Stimulated activated CD4-positive, alpha-beta T cell treated with anti-CD3 and anti-CD28 coated beads, Interleukin-15, amount 100 ng/mL, for 24 hours (primary cell): ENCODE measurements around the gene SRXN1.
A peak's percentile ranks its signal among the peaks of the same experiment; 100 is the strongest.

ENCODE experiments used
- DNase-seq: peaks from one replicate; pipeline ENCODE4 v3.0.0-alpha.2; 2020

Gene SRXN1

DNA sequence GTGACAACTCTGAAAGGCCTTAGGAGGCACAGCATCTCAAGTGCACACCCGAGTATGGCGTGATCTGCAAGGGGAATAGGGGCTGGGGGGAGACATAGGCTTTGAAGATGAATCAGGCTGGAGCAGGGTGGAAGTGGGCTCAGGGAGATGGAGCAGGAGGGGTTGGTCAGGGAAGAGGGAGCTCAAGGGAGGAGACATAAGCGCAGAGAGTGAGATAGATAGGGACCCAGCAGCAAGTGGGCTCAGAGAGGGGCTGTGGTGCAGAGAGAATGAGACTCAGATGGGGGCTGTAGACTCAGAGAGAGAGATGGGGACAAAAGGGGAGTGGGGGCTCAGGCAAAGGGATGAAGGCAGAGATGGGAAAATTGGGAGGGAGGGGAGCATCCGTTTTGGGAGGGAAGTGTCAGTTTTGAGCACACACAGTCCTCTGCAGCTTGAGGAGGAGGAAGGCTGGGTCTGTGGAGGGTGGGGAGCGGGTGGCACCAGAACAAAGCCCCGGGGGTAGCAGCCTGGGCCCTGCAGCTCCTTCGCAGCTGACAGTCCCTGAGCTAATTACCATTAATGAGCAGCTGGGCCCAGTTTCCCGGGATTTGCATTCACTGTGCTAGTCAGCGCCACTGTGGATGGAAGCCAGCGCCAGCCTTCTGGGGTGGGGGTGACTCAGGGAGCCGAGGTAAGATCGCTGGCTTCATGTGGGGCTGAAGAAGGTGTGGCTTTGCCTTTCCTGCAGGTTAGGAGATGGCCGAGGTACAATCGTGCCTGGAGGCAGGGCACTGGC is 18.7 kb downstream of the SRXN1 start:
- DNase-seq: no peak

DNA sequence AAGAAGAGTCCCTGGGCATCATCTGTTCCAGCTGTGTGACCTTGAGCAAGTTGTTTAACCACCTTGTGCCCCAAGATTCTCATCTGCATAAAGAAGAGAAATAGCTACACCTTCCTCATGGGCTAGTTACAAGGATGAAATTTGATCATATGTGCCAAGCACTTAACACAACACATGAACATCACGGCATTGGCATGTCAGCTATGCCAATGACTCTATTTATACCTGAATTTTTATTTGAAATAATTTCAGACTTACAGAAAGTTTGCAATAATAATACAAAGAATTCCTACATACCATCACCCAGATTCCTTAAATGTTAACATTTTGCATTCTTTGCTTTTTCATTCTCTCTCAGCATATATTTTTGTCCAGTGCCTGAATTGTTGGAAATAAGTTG is 21.9 kb downstream of the SRXN1 start:
- DNase-seq: no peak

- DNase-seq: no peak
These were observed 26.4 kb downstream of the SRXN1 start for GRCh38 chr20:626579-626978.

GRCh38 chr20:625360-625932 is 27.6 kb downstream of the SRXN1 start:
- DNase-seq: no peak

DNA sequence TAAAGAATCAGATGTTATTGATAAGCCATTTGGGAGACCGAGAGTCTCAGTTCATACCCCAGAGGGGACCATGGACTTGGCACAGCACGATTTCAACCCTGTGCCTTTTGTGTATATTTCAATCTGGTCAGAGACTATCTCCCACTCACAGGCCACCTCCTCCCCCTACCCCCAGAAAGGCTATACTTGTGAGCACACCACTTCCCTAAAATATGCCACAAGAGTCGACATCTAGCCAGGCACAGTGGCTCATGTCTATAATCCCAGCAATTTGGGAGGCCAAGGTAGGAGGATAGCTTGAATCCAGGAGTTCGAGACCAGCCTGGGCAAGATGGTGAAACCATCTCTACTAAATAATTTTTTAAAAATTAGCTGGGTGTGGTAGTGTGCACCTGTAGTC is 29.3 kb downstream of the SRXN1 start:
- no peak for DNase-seq

- DNase-seq: no peak
These were observed 30.0 kb downstream of the SRXN1 start for GRCh38 chr20:623021-623420.

- no peak for DNase-seq
These were observed 30.8 kb downstream of the SRXN1 start for GRCh38 chr20:622161-622560.

- DNase-seq: no peak
These were observed 31.8 kb downstream of the SRXN1 start for GRCh38 chr20:621125-621756.

GRCh38 chr20:620246-620645 is 32.8 kb downstream of the SRXN1 start:
- DNase-seq: no peak

DNA sequence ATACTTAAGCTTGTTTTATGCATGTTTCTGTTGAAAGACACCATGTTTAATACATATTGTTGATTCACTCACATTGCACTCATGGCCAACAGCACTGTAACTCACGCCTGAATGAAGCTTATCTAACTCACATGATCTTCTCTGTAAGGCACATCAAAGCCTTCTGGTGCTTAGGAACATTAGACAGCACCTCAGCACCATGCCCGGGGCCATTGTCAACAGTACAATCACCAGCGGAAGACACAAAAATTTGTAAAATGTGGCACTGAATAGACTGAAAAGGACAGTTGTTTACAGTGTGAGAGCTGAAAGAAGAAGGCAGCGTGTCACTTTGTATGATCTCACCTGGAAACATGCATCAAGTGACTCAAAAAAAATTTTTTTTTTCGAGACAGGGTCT is 34.0 kb downstream of the SRXN1 start:
- DNase-seq: no peak

- no peak for DNase-seq
These were observed 34.9 kb downstream of the SRXN1 start for GRCh38 chr20:617934-618690.

GRCh38 chr20:615514-615913 is 37.5 kb downstream of the SRXN1 start:
- DNase-seq: no peak

DNA sequence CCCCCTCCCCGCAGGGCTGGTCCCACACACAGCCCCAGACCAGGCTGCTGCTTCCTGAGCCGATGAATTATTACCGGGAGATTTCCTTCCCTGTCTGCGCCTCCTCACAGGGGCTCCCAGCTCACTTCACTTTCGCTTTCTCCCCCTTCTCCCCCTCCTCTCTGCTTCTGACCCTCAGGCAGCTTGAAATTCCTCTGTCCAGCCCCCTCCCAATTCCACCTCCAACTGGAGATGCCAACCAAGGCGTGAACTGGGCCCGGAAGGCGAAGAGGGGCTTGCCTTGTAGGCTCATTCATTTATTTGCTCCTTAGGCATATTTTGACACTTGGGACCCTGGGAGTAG is 41.2 kb downstream of the SRXN1 start:
- no peak for DNase-seq

DNA sequence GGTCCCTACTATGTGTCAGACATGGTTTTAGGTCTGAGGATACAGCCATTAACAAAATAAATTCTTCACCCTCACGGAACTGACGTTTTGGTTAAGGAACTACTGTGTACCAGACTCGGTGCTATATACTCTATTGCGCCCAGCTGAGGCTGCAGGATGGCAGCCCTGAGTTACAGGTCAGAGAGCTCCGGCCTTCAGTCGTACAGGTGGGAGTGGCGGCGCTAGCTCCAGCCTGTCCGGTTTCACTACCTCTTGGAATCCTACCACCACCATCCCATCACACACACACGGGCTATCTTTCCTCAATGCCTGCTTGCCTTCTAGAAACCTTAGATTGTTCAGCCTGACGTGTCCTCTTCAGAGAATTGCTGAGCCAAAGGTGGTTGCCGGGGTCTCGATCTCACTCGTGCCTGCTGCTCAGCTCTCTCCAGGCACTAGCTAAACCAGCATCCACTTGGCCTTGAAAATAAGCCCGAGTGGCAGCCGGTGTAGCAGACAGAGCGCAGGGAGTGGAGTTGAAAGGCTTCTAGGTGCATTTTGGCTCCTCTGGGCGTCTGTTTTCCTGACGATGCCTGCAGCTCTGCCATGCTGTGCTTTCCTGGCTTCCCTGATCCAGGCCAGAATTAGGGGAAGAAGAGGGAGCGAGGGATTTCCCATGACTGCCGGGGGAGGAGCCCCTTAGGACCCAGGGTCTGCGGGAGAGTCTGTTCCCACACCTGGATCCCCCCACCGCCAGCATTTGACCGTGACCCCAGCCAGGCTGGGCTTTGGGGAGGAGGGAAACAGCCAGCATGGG is 41.8 kb downstream of the SRXN1 start:
- no peak for DNase-seq

DNA sequence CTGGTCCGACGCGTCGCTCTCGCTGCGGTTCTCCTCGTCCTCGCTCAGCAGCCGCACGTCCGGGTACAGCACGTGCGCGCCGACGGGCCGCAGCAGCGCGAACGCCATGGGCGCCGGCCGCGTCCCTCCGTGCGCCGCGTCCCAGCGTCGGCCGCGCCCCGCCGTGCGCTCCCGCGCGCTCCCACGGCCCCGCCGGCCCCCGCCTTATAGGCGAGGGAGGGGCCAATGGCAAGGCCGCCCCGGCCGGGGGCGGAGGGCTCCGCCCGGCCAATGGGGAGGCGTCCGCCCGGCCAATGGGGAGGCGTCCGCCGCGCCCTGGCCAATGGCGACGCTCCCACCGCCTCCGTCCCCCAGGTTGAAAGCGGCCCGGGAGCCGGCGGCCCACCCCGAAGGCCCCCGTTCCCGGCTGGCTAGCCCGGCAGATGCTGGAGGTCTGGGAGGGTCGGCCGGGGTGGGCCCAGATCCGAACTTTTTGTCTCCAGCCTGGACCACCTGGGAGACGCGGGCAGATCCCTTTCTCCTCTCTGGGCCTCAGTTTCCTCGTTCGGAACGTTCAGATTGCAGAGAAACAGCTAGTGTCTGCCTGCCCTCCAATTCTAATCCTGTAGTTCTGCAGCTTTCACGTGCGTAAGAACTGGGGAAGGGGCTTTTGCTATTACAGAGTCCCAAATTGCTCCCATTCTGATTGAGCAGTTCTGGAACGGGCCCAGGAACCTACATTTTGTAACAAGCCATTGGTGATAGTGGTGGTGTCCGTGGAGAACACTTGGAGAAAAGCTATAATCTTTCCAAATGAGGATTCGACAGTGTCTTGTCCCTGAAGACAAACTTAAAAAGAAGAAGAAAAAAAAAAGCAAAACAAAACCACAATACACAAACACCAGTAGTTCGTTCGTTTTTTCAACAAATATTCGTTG is 42.6 kb downstream of the SRXN1 start, which contains the start of gene TCF15:
Gene TCF15, minus strand, starts transcription at position 180 of the 917 bp plus-strand sequence. Its CDS starts 72 bp downstream, at position 108.
- peak; percentile 44 for DNase-seq

DNA sequence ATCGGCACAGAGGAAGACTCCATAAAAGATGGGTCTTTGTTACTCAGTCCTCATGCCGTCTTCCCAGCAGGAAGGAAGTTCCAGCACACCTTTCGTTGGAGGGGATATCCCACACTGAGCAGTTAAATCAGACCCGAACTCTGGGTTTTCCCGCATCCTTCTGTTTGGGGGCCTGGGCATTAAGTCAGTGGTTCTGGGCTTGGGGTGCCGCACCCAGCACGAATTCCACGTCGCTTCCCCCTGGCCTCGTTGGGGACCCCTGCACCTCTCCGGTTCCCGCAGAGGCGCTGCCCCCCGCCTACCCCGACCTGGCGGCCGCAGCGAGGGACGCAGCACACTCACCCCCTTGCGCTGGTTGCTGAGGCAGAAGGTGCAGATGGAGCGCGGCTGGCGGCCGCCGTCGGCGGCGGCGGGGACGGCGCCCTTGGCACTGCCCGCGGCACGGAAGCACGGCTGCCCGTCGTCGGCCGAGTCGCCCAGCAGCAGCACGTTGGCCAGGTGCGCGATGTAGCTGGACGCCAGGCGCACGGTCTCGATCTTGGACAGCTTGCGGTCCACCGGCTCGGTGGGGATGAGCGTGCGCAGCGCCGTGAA is 43.5 kb downstream of the SRXN1 start:
- no peak for DNase-seq

GRCh38 chr20:608970-609369 is 44.0 kb downstream of the SRXN1 start:
- DNase-seq: no peak

GRCh38 chr20:607476-607875 is 45.5 kb downstream of the SRXN1 start:
- DNase-seq: no peak

DNA sequence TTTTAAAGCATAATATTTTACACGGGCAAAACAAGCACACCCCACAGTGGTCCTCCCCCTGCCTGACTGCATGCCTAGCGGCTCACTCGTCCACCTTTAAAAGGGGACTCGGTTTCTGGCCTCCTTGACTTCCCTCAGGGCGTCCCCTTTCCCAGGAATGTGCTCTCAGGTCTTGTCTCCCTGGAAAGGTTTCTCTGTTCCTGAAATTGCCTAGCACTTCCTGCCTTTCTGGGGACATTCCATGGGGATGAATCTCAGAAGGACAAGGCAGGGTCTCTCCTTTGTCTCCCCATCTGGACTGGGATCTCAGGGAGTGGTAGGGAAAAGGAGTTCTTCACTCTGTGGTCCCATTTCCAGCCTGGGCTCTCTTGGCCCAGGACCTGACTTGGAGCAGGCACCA is 47.8 kb downstream of the SRXN1 start:
- no peak for DNase-seq

- no peak for DNase-seq
These were observed 49.8 kb downstream of the SRXN1 start for GRCh38 chr20:603116-603640.
